ENCODE data around the gene IKZF2. TPM values are rescaled to one million over a fixed set of nuclear protein-coding genes. Genes with fewer than 3 reads are reported as not detected.

IKZF2 gene
- total and polyA plus RNA-seq, 2 experiments from 2014 or later: 2.6 to 10.1 TPM

GRCh38 chr2:213090772-213091171 lies 60.6 kb downstream of the IKZF2 start:
- Histone ChIP-seq H3K27me3 (ENCODE audit: insufficient read depth) (no peaks in the 10 kb centered on the region), H4K20me1 (replicated peaks; ENCODE audit: insufficient read depth) (no peaks in the 10 kb centered on the region), H3K36me3 (ENCODE audit: insufficient read depth) (no peaks in the 10 kb centered on the region), H3K27ac (ENCODE audit: low read depth) (no peak overlapping the region), H3K9me2 (ENCODE audit: insufficient read depth) (no peaks in the 10 kb centered on the region), H2AFZ (no peak overlapping the region), H3F3A (replicated peaks; ENCODE audit: low read depth) (no peaks in the 10 kb centered on the region), H3K4me3 (no peak overlapping the region), H3K4me2 (no peak overlapping the region), H3K4me1 (ENCODE audit: insufficient read depth) (peaks cover 2% of the 10 kb centered on the region), H3K79me2 (replicated peaks; ENCODE audit: insufficient read depth) (no peaks in the 10 kb centered on the region)
- no peaks in the 10 kb centered on the region for H3K27me3 Mint-ChIP-seq (ENCODE audit: insufficient read depth, low read depth, poor library complexity)
- no peaks in the 10 kb centered on the region for H3K9me3 Mint-ChIP-seq
- DNase-seq (ENCODE audit: low spot score) (no peak), ATAC-seq (no peak)
- H3K4me3 Mint-ChIP-seq: no peak overlapping the region
- no peak for TF ChIP-seq STAT1 (IDR thresholded peaks at IDR 0.05; ENCODE audit: unreplicated experiment)
- no peak for TF ChIP-seq CREB1 (CRISPR knock-in tag; IDR thresholded peaks at IDR 0.05; ENCODE audit: low read depth)
- no peak for TF ChIP-seq EZH2 (IDR thresholded peaks at IDR 0.05; ENCODE audit: low read depth, unreplicated experiment)
- no peak for TF ChIP-seq ETS1 (IDR thresholded peaks at IDR 0.05)
- no peak for TF ChIP-seq CTCF (conservative IDR thresholded peaks at IDR 0.05; ENCODE audit: low read depth in 2 of 2)
- TF ChIP-seq ZNF462 (CRISPR knock-in tag; IDR thresholded peaks at IDR 0.05): no peak
- H3K4me1 Mint-ChIP-seq: peaks cover 21% of the 10 kb centered on the region
- no peaks in the 10 kb centered on the region for H3K36me3 Mint-ChIP-seq (ENCODE audit: low read depth)
- H3K27ac Mint-ChIP-seq: no peak overlapping the region
